HS-5 (cell line): Measurements from ENCODE around the gene PTPRJ.

Source experiments
- DNase-seq: peaks from one replicate; pipeline ENCODE4 v3.0.0-alpha.2; 2012; ENCODE audit warnings: low read depth

The PTPRJ gene

GRCh38 chr11:48041877-48042695 lies 61.7 kb downstream of the PTPRJ start:
- no peak for DNase-seq

- DNase-seq, result no peak
Observed at GRCh38 chr11:48043111-48043990, 63.0 kb downstream of the PTPRJ start.

GRCh38 chr11:48043991-48044512 lies 63.7 kb downstream of the PTPRJ start:
- no peak for DNase-seq

GRCh38 chr11:48044577-48044976 lies 64.2 kb downstream of the PTPRJ start:
- no peak for DNase-seq

DNA sequence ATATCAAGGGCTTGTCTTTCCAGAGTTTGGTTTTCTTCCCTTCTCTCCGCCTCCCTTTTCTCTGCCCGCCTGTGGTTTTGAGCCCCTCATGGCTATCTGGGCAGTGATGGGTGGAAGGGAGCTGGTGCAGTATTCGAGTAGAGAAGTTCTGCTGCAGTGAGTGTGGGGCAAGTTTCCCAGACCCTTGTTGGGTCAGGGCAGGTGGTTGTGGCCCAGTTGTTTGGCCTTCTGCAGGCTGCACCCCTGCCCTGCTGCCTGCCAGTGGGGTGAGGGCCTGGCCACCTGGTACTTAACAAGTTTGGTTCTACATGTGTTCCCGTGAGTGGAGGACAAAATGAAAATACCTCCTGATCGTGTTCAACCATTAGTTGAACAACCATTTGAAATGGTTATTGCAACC lies 65.2 kb downstream of the PTPRJ start:
- DNase-seq, result no peak

- DNase-seq, result no peak
Observed at GRCh38 chr11:48047616-48048015, 67.3 kb downstream of the PTPRJ start.

- DNase-seq, result no peak
Observed at GRCh38 chr11:48049036-48049435, 68.7 kb downstream of the PTPRJ start.

DNA sequence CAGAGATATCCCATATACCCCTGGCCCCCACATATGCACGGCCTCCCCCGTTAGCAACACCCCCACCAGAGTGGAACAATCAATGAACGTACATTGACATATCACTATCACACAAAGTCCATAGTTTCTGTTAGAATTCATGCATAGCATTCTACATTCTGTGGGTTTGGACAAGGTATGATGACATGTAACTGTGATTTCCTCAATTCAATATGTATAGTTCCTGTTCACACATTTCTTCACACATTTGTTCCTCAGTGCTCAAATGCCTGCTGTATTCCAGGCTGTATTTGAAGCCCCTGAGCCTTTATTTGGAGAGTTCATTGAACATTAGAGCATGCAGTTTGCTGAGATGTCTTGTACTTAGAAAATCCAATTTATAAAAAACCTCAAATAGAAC lies 69.9 kb downstream of the PTPRJ start:
- DNase-seq, result no peak

- DNase-seq, result no peak
Observed at GRCh38 chr11:48051217-48051830, 71.0 kb downstream of the PTPRJ start.

DNA sequence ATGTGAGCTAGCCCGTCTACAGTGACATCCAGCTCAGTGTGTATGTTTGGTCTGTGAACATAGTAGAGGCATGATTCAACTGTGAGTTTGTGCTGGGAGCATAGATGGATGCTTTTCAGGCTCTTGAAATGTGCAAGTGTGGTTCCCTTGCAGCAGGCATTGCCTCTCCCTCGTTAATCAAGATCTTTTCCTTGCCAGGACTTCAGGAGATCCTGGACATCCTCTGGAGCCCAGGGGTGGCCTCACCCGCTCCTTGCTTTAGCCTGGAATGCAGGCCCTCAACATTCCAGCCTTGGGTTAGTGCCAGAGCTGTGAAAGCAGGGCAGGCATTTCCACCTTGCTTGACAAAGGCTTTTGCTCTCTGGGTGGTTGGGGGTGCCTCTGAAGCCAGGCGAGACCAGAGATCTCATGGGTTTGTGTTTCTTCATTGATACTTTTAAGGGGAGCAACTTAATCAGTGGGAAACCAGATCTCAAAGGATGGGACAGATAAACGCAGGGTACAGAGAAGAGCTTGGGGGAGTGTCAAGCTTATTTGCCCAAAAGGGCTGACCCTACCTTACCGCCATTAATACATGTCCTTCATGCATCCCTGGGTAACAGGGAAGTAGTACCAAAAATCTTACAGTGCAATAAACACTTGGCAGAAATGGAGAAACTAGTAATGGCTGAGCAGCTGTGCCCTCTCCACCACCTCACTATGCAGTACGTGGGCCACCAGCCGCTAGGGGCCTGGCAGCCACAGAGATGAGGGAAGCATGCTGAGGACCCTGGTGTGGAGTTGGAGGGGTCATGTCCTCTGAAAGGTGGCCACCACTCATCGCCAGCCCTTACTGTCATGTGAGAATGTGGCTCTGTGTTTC lies 72.1 kb downstream of the PTPRJ start:
- no peak for DNase-seq

DNA sequence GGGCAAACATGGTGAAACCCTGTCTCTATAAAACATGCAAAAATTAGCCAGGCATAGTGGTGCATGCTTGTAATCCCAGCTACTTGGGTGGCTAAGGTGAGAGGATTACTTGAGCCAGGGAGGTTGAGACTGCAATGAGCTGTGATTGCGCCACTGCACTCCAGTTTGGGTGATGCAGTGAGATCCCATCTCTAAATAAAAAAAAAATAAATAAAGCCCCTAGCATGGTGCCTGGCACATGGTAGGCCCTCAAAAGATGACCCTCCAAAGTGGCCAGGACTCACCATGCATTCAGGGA lies 74.6 kb downstream of the PTPRJ start:
- no peak for DNase-seq

DNA sequence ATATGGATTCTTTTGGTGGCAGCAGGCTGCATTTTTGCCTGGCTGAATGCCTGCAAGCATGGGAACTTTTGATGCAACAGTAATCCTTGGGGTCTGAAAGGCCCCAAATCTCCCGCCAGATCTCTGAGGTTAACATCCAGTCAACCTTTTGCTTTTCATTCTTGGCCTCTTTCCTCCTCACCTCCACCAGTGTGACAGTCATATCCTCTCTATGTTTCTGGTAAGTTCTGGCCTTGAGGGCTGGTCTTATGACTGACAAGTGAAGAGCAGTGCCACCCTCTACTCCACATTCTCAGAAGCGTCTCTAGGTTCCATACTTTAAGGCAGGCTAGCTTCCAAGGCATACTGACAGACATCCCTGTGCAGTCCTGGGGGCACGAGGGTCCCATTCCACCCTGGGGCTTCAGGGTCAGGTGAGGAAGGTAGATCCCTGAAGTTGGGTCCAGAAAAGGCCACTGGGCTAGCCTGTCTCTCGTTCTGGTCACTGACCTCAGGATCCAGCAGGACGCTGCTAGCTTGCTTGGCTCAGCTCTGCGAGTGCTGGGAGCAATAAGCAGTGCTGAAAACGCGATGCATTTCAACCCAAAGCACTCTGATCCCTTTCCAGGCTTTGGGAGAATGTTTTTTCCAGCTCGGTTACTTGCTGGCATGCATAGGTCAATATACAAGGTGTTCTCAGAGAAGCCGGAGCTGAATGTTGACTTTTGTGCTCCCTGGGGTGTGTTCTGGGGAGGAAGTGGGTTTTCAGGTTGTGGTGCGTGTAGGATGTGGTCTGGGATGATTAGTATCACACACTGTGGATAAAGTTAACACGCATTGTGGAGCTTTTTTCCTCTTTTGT lies 75.2 kb downstream of the PTPRJ start:
- DNase-seq, result no peak

- DNase-seq, result no peak
Observed at GRCh38 chr11:48056325-48057183, 76.2 kb downstream of the PTPRJ start.

- no peak for DNase-seq
Observed at GRCh38 chr11:48058064-48058463, 77.7 kb downstream of the PTPRJ start.

DNA sequence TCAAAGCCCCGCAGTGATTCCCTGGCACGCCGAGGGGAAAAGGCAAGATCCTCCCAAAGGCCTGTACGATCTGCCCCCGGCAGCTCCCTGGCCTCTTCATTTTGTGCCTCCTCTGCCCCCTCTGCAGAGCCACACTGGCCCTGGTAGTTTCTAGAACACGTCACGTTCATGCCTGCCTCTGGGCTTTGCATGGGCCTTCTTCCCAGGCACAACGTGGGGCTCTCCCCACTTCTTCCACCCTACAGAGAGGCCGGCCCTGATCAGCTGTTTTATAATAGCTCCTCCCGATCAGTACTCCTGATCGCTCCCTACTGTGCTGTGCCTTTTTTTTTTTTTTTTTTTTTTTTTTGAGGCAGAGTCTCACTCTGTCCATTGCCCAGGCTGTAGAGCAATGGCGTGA lies 78.4 kb downstream of the PTPRJ start:
- DNase-seq, result no peak

- DNase-seq, result no peak
Observed at GRCh38 chr11:48062649-48063048, 82.3 kb downstream of the PTPRJ start.

DNA sequence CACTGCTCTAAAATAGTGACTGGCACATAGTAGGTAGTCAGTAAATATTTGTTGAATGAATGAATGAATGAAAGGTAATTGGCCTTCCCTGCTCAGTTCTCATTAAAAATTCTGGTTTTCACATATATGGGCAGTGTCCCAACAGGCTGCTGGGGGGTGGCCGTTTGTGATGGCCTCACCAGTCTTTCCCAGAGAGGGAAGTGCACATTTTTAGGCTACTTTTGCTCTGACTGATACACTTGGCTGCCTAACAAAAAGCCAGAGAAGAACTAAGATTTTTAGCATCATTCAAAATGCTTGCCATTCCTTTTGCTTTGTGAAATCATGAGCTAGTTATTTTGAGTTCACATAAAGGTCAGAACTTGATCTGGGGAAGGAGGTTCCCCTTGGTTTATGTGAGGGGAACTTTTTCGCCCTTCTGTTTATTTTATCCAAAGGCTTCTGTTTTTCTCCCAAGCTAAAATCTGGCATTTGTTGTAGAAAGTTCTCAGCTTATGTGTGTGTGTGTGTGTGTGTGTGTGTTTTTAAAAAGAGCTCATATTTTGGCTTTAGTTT lies 83.1 kb downstream of the PTPRJ start:
- peak; percentile 83 for DNase-seq

GRCh38 chr11:48064306-48064705 lies 83.9 kb downstream of the PTPRJ start:
- peak; percentile 34 for DNase-seq
